Fibroblast of upper back skin (primary cell): ENCODE data around the gene ZDHHC3.
A peak's percentile ranks its signal among the peaks of the same experiment; 100 is the strongest.

Experiments used
- DNase-seq: peaks from one replicate; pipeline ENCODE4 v3.0.0-alpha.2; 2013

The ZDHHC3 gene

GRCh38 chr3:44976002-44976815, at the start of gene ZDHHC3, which contains the start of gene EXOSC7:
Gene ZDHHC3 (minus strand): TSS chr3:44976174. CDS start chr3:44959436, 16,738 bp downstream.
Gene EXOSC7 (plus strand): TSS chr3:44976244. CDS start chr3:44976278, 34 bp downstream.
- DNase-seq = peak; percentile 84

DNA sequence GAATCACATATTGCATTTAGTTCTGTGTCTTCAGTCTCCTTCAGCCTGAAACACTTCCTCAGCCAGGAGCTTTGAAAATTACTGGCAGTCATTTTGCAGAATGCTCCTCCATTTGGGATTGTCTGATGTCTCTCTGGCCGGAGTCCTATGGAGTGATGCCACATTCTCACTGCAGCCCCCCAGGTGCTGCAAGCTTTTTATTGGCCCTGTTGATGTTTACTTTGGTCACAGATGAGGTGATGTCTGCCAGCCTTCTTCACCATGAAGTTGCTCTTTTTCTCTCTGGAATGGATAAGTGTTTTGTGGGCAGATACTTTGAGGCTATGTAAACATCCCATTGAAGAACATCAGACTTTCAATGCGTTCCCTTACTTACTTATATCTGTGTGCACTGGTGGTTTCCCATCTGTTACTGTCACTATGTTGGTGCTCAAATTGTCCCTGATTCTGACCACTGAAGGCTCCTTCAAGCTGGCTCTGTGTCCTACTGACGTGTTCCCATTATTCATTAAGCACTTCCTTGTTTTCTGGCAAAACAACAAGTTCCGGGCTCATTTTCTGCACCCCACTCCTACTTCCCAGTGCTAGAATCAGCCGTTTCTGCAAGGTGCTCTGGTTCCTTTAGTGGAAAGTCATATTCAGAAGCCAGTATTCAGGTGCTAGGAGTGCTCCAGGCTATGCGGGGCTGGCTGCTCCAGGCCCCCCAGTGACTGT, 48.7 kb upstream of the ZDHHC3 start:
- no peak for DNase-seq

- no peak for DNase-seq
Measured at GRCh38 chr3:45023675-45024074, 47.7 kb upstream of the ZDHHC3 start.

DNA sequence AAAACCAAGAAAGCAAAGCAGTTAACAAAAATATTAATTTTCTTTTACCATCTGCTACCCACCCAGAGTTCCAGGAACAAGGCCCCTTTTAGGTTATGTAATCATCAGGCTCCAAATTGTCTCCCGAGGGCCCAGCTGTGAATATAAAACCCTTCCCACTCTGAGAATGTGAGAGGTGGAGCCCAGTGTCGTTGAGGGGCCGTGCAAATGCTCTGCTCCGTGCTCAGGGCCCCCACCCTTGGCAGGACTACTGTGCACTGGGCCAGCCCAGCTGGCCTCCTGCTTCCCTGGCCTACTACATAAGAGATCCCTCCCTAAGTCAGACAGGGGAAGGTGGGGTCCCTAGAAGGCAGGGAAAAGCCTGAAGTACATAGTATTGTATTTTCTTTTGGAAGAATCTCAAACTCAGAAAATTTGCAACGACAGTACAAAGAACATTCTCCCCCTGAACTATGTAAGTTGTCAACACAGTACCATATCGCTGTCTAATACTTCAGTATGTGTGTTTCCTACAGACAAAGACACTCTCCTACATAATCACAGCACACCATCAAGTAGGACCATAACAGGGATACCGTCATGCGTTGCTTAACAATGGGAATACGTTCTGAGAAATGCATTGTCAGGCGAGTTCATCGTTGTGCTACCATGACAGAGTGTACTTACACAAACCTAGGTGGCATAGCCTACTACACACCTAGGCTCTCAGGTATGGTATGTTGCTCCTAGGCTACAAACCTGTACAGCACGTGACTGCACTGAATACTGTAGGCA, 45.7 kb upstream of the ZDHHC3 start:
- no peak for DNase-seq

DNA sequence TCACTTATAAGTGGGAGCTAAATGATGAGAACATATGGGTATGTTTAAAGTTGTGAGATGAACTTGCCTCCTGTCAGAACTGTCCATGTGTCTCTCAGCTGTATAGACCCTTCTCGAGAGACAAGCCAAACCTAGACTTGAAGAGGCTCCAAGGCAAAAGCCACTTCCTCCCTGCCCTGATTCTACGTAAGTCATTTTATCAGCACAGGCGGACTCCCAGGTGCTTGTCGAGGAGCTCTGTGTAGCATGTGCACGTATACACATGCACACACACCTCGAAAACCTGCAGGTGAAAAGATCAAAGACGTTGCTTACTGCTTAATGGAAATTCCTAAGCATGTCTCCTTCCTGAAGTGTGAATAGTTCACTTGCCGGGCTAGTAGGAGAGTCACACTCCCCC, 44.6 kb upstream of the ZDHHC3 start:
- no peak for DNase-seq

DNA sequence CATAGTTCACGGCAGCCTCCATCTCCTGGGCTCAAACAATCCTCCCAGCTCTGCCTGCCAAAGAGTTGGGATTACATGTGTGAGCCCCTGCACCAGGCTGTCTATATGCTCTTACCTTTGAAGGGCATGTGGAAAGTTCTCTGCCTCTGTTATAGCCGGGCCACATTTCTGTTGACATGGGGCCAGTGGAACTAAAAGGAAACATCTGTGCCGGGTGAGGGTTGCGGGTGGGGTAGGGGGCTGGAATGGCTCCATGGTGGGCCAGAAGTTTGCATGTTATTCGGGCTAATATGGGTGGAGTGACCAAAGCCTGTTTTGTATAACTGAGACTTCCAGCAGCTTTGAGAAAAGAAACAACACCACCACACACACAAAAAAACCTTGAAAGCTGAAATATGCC, 41.8 kb upstream of the ZDHHC3 start:
- no peak for DNase-seq

DNA sequence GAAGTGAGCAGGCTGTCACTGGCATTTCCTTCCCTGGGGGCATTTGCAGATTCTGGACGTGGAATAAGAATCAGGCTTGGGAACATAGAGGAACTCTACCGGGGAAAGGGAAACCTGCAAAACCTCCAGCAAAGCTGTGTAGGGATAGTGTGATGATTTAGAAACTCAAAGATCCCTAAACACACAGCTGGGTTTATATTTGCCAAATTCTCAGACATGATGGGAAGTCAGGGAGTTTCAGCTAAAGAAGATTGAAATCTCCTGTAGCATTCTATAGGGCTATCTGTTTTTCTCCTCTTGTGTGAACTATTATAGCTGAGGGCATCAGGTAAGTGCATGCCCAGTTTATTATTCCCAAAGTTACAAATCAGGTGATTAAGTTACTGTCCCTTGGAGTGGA, 40.9 kb upstream of the ZDHHC3 start:
- DNase-seq = no peak

- DNase-seq = no peak
Measured at GRCh38 chr3:45012577-45012976, 36.6 kb upstream of the ZDHHC3 start.

GRCh38 chr3:45011756-45012508, 36.0 kb upstream of the ZDHHC3 start:
- DNase-seq = peak; percentile 97

- peak; percentile 84 for DNase-seq
Measured at GRCh38 chr3:45010811-45011333, 34.9 kb upstream of the ZDHHC3 start.

DNA sequence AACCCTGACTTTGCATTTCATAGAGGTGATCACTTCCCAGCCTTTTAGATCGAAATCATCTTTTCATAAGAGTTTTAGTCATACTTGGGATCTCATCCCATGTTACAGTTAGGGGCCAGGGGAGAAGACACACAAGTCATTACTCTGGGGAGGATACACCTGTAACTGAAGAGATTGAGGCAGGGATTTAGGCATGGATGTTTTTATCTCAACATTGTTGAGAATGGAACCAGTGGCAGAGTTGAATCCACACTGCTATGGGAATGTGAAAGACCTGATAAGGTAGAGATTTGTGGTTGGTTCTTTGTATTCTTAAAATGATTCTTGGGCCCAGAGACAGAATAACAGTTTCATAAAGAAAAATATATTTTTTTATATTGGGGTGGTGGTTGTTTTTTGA, 33.9 kb upstream of the ZDHHC3 start:
- no peak for DNase-seq

DNA sequence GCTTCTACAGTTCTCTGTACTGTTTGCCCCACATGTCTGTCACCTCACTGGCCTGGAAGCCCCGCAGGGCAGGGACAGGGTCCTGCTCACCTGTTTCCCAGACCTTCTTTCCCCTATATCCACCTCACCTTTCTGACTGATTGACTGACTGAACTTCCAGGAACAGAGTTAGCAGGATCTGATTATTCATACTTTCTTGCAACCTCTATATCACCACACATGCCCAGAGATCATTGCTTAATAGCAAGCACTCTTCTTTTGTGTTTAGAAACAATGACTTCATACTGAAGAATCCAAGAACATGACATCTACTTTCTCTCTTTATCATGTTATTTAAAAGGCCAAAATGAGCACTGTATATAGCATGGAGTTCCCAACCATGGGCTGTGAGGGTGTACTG, 32.1 kb upstream of the ZDHHC3 start:
- peak; percentile 44 for DNase-seq

GRCh38 chr3:45007091-45007490, 31.1 kb upstream of the ZDHHC3 start:
- no peak for DNase-seq

DNA sequence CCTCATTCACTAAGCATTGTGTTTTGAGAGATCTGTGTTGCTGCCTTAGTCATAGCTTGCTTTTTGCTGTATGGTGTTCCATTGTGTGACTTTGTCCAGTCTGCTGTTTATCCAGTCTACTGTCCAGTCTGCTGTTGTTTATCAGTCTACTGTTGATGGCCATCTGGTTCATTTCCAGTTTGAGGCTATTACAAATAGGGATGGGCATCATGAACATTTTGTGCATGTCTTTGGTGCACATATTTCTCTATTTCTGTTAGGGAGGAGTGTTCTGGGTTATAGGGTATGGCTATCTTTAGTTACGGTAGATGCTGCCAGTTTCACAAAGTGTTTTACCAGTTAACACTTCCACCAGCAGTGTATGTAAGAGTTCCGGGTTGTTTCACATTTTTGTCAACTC, 27.9 kb upstream of the ZDHHC3 start:
- DNase-seq = no peak

- no peak for DNase-seq
Measured at GRCh38 chr3:45003406-45003805, 27.4 kb upstream of the ZDHHC3 start.

DNA sequence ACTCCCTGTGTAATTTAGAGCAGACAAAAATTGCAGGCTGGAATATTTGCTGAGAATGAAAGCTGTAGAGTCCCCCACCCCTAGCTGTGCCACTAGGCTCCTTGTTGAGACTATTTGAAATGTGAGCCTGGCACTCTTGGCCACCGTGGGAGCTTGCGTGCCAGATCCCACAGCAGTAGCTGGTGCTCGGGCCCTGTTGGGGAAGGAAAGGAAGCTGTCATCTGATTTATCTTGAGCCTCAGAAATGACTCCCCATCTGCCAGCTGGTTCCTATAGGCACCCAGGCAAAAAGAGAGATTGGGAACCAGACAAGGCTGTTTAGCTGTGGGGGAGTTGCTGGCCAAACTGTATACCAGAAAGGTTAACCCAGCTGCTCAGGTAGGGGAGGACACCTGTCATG, 26.7 kb upstream of the ZDHHC3 start:
- DNase-seq = no peak

GRCh38 chr3:45002139-45002660, 26.2 kb upstream of the ZDHHC3 start:
- DNase-seq = no peak

GRCh38 chr3:45001738-45002137, 25.8 kb upstream of the ZDHHC3 start:
- DNase-seq = no peak

DNA sequence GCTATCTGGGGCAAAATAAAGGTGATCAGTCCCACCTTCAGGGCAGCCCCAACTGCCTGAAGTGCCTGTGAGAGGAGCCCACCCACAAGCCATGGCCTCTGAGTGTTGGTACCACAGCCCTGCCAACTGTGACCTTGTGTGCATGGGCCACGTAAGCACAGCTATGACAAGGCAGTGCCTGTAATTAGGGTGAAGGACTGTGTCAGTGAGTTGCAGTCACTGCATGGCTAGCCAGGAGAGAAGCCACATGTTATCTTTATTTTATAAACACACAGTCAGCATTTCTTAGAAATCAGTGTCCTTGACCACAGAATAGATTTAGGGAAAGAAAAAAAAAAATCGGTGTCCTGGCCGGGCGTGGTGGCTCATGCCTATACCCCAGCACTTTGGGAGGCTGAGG, 24.8 kb upstream of the ZDHHC3 start:
- no peak for DNase-seq

DNA sequence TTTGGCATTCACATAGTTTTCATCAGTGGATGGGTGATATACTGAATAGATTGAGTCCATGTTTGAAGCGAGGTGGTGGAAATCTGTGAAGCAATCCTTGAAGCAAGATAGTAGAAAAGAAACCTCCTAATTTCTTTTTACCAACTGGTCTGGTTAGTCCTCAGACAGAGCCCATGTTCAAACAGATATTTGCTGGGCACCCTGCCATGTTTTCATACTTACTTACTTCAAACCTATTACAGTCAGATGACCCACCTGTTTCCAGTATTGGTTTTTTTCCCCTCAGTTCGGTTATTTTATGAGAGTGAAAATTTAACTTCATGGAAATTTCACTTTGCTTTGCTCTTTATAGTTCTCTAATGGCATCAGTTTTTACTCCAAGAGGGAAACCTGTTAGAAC, 23.8 kb upstream of the ZDHHC3 start:
- no peak for DNase-seq

DNA sequence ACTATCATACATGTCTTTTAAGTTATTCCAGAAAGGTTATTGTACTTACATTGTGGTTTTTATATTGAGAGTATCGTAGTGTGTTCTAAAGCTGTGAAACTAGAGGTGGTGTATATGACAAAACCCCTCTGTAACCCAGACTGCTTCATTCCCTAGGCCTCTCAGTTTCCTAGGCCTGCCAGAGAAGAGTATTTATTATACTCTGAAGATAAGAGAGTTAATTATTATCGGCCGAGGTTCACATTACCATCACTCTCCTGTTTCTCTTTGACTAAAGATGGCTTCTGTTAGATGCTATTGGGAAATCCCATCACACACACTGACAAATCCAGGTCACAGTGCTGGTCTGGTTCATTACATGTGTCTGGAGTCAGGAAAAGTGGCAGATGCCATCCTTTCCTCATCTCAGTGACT, 20.6 kb upstream of the ZDHHC3 start:
- no peak for DNase-seq

DNA sequence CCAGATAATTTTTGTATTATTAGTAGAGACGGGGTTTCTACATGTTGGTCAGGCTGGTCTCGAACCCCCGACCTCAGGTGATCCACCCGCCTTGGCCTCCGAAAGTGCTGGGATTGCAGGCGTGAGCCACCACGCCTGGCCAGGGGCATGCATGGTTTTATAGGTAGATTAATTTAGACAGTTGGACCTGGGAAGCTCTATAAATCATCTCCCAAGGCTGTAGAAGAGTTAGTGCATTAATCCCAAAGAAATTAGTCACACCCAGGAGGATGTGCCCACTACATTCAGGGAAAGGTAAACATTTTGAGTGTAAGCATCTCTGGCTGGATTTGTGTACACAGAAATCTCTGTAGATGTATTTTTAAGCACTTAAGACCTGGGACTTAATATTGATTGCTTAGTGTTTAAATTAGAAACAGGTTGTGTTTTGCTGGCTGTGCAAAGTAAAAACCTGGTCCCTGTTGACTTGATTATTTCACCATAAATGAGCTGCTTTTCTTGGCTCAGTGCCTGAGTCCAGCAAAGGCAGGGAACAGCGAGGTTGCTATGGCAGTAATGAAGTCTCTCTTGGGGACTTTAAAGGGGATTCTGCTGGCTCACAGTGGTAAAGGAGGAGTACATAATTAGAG, 19.3 kb upstream of the ZDHHC3 start:
- peak; percentile 48 for DNase-seq
